Measurements from ENCODE around the gene UST. TPM values are rescaled to one million over a fixed set of nuclear protein-coding genes. Genes with fewer than 3 reads are reported as not detected.

UST gene
- total RNA-seq, 1 experiment from 2014 or later, result 6.1 TPM

GRCh38 chr6:148932731-148933130 lies 185.9 kb downstream of the UST start:
- no peaks in the 10 kb centered on the region for H3K9me2 ChIP-seq (ENCODE audit: insufficient read depth)

GRCh38 chr6:148934539-148934938 lies 187.7 kb downstream of the UST start:
- intact Hi-C loops (cut with micrococcal nuclease), result no loop called here
- Histone ChIP-seq H3K79me2 (ENCODE audit: insufficient read depth, low read length) (no peaks in the 10 kb centered on the region), H4K20me1 (ENCODE audit: insufficient read depth) (no peaks in the 10 kb centered on the region), H3K9me3 (ENCODE audit: control insufficient read depth in 1 of 2, insufficient read depth in 1 of 2, low read depth in 1 of 2, low read length in 2 of 2) (no peaks in the 10 kb centered on the region), H3K27me3 (ENCODE audit: insufficient read depth, low read length) (no peaks in the 10 kb centered on the region), H3K9ac (ENCODE audit: low read length) (no peak overlapping the region), H3K4me1 (ENCODE audit: control insufficient read depth in 1 of 2, insufficient read depth in 2 of 2, low read length in 2 of 2) (no peaks in the 10 kb centered on the region), H2AFZ (ENCODE audit: low read depth, low read length, poor library complexity, severe bottlenecking) (no peak overlapping the region), H3K27ac (ENCODE audit: low read depth, low read length) (no peak overlapping the region), H3K9me2 (ENCODE audit: insufficient read depth) (no peaks in the 10 kb centered on the region), H3K4me2 (ENCODE audit: low read length) (no peak overlapping the region), H3K36me3 (ENCODE audit: control insufficient read depth in 1 of 2, insufficient read depth in 2 of 2, low read length in 2 of 2) (no peaks in the 10 kb centered on the region), H3K4me3 (replicated peaks in 1 of 2; ENCODE audit: low read depth in 1 of 2, low read length in 2 of 2) (no peak overlapping the region)
- ChIA-PET RAD21 (ENCODE audit: low non-redundant PET in 1 of 2, low total read pairs in 2 of 2, uncharacterized antibody in 2 of 2, unreplicated experiment in 2 of 2) (no interaction called here), CTCF (interaction anchor here (1.2 kb wide), 1 partner anchor 356 kb away, joined by 5 read pairs; no protein-coding TSS in a partner anchor), POLR2A (no interaction called here)
- BruUV-seq (replicated peaks), result no TSS peak
- DNase-seq (ENCODE audit: low read depth, low spot score), result no peak
- ATAC-seq, result no peak
- TF ChIP-seq MAX (IDR thresholded peaks at IDR 0.05) (no peak), ELF1 (IDR thresholded peaks at IDR 0.05; ENCODE audit: borderline replicate concordance, low read depth) (no peak), EZH2phosphoT487 (IDR thresholded peaks at IDR 0.05; ENCODE audit: borderline replicate concordance) (no peak), YY1 (IDR thresholded peaks at IDR 0.05; ENCODE audit: extremely low read depth, insufficient replicate concordance, low read depth, low read length) (no peak), EGR1 (IDR thresholded peaks at IDR 0.05; ENCODE audit: low read depth) (no peak), TCF7L2 (IDR thresholded peaks at IDR 0.05; ENCODE audit: borderline replicate concordance, extremely low read depth, insufficient read depth, insufficient read length) (no peak), JUND (IDR thresholded peaks at IDR 0.05) (no peak), ATF3 (IDR thresholded peaks at IDR 0.05) (no peak), FOSL1 (IDR thresholded peaks at IDR 0.05; ENCODE audit: low read depth) (no peak), ZNF274 (IDR thresholded peaks at IDR 0.05; ENCODE audit: low read depth, low read length) (no peak), CEBPB (IDR thresholded peaks at IDR 0.05; ENCODE audit: low read depth) (no peak), REST (IDR thresholded peaks at IDR 0.05; ENCODE audit: low read depth) (no peak), CTCF (IDR thresholded peaks at IDR 0.05 in 2 of 3, conservative IDR thresholded peaks at IDR 0.05 in 1 of 3; ENCODE audit: borderline replicate concordance in 1 of 3, insufficient read depth in 1 of 3, low read depth in 2 of 3, low read length in 2 of 3) (no peak), SIN3A (IDR thresholded peaks at IDR 0.05; ENCODE audit: low read depth) (no peak), POLR2AphosphoS5 (IDR thresholded peaks at IDR 0.05; ENCODE audit: low read depth, low read length) (no peak)

More at GRCh38 chr6:148932731-148933130, 185.9 kb downstream of the UST start:
- TF ChIP-seq TCF7L2 (IDR thresholded peaks at IDR 0.05; ENCODE audit: borderline replicate concordance, extremely low read depth, insufficient read depth, insufficient read length) (no peak), CEBPB (IDR thresholded peaks at IDR 0.05; ENCODE audit: low read depth) (no peak)
- Histone ChIP-seq H3K4me1 (ENCODE audit: control insufficient read depth in 1 of 2, insufficient read depth in 2 of 2, low read length in 2 of 2) (no peaks in the 10 kb centered on the region), H2AFZ (ENCODE audit: low read depth, low read length, poor library complexity, severe bottlenecking) (no peak overlapping the region), H3K9me3 (ENCODE audit: control insufficient read depth in 1 of 2, insufficient read depth in 1 of 2, low read depth in 1 of 2, low read length in 2 of 2) (no peaks in the 10 kb centered on the region), H3K79me2 (ENCODE audit: insufficient read depth, low read length) (no peaks in the 10 kb centered on the region), H3K4me2 (ENCODE audit: low read length) (no peak overlapping the region), H4K20me1 (ENCODE audit: insufficient read depth) (no peaks in the 10 kb centered on the region), H3K27me3 (ENCODE audit: insufficient read depth, low read length) (no peaks in the 10 kb centered on the region), H3K4me3 (replicated peaks in 1 of 2; ENCODE audit: low read depth in 1 of 2, low read length in 2 of 2) (no peak overlapping the region), H3K27ac (ENCODE audit: low read depth, low read length) (no peak overlapping the region), H3K36me3 (ENCODE audit: control insufficient read depth in 1 of 2, insufficient read depth in 2 of 2, low read length in 2 of 2) (no peaks in the 10 kb centered on the region), H3K9ac (ENCODE audit: low read length) (no peak overlapping the region)
- no TSS peak for BruUV-seq (replicated peaks)
- POLR2A ChIA-PET, result no interaction called here
- CTCF ChIA-PET, result no interaction called here
- intact Hi-C loops (cut with micrococcal nuclease), result no loop called here
- RAD21 ChIA-PET (ENCODE audit: low non-redundant PET in 1 of 2, low total read pairs in 2 of 2, uncharacterized antibody in 2 of 2, unreplicated experiment in 2 of 2), result no interaction called here
- ATAC-seq (no peak), DNase-seq (ENCODE audit: low read depth, low spot score) (no peak)
